ENCODE data around the gene TRAPPC3. TPM values are rescaled to one million over a fixed set of nuclear protein-coding genes. Genes with fewer than 3 reads are reported as not detected.

The TRAPPC3 gene
- total RNA-seq, 3 donors from 2014 or later (not counting 1 experiment from before 2014, with no cell fraction given): 28.0 to 34.7 (median 34.3) TPM

GRCh38 chr1:36089393-36090121 lies 59.7 kb downstream of the TRAPPC3 start:
- peak overlapping the region; percentile 82 for H3K27ac ChIP-seq (ENCODE audit: low read length)
- peaks cover 25% of the 10 kb centered on the region for H3K4me1 ChIP-seq (ENCODE audit: control insufficient read depth, insufficient read depth, low read length)
- peaks cover 6% of the 10 kb centered on the region for H3K27me3 ChIP-seq (ENCODE audit: control insufficient read depth, insufficient read depth, low read length)
- H3K9me3 ChIP-seq (ENCODE audit: control insufficient read depth, insufficient read depth, low read length): no peaks in the 10 kb centered on the region
- H3K4me3 ChIP-seq (ENCODE audit: low read length): peak overlapping the region; percentile 79
- intact Hi-C loops (cut with micrococcal nuclease): loop anchor here (2.0 kb wide), 1 partner anchor 59 kb away; the partner anchor contains the start of gene TRAPPC3
- H3K36me3 ChIP-seq (ENCODE audit: control insufficient read depth, insufficient read depth, low read length): peaks cover 34% of the 10 kb centered on the region
- ATAC-seq (no peak), DNase-seq (peak in 1 of 2 donors; percentile 47)
- Mint-ChIP-seq H3K27me3 (ENCODE audit: low read depth in 2 of 2) (peaks cover 0 to under 1% of the 10 kb centered on the region in 2 donors), H3K4me1 (peaks cover 17 to 19% of the 10 kb centered on the region in 2 donors), H3K36me3 (no peaks in the 10 kb centered on the region), H3K27ac (peak overlapping the region; percentile 82 to 94), H3K4me3 (peak overlapping the region; percentile 91), H3K9me3 (no peaks in the 10 kb centered on the region)
- TF ChIP-seq CTCF (IDR thresholded peaks at IDR 0.05): no peak
- WGBS (ENCODE audit: insufficient coverage): 6% methylated on average over 32 of the region's 32 CpGs

- H3K4me3 Mint-ChIP-seq: peak within 1 kb of the TSS; percentile 91
- no peaks in the 10 kb centered on the region for H3K9me3 ChIP-seq (ENCODE audit: control insufficient read depth, insufficient read depth, low read length)
- TF ChIP-seq CTCF (IDR thresholded peaks at IDR 0.05): peak; percentile 98
- intact Hi-C loops (cut with micrococcal nuclease): loop anchor here (2.0 kb wide), 1 partner anchor 60 kb away; the partner anchor contains the start of gene TRAPPC3
- peak; percentile 87 to 96 for DNase-seq
- H3K27ac ChIP-seq (ENCODE audit: low read length): peak within 1 kb of the TSS; percentile 82
- peaks cover 0 to 3% of the 10 kb centered on the region in 2 donors for H3K27me3 Mint-ChIP-seq (ENCODE audit: low read depth in 2 of 2)
- peak within 1 kb of the TSS; percentile 82 to 94 for H3K27ac Mint-ChIP-seq
- no peaks in the 10 kb centered on the region for H3K9me3 Mint-ChIP-seq
- H3K4me3 ChIP-seq (ENCODE audit: low read length): peak within 1 kb of the TSS; percentile 79
- peaks cover 17 to 19% of the 10 kb centered on the region in 2 donors for H3K4me1 Mint-ChIP-seq
- peaks cover 6% of the 10 kb centered on the region for H3K27me3 ChIP-seq (ENCODE audit: control insufficient read depth, insufficient read depth, low read length)
- peak; percentile 91 to 98 (median 93) for ATAC-seq
- peaks cover 28% of the 10 kb centered on the region for H3K36me3 ChIP-seq (ENCODE audit: control insufficient read depth, insufficient read depth, low read length)
- no peaks in the 10 kb centered on the region for H3K36me3 Mint-ChIP-seq
- under 1% methylated on average over 84 of the region's 84 CpGs for WGBS (ENCODE audit: insufficient coverage)
- H3K4me1 ChIP-seq (ENCODE audit: control insufficient read depth, insufficient read depth, low read length): peaks cover 33% of the 10 kb centered on the region
These were observed 60.5 kb downstream of the TRAPPC3 start, which contains the start of gene ADPRS for GRCh38 chr1:36088577-36089392. TSS of gene ADPRS (plus strand) at chr1:36088892. CDS start at chr1:36088905, 13 bp downstream.

GRCh38 chr1:36088265-36088576 lies 61.1 kb downstream of the TRAPPC3 start:
- Mint-ChIP-seq H3K36me3 (no peaks in the 10 kb centered on the region), H3K4me1 (peaks cover 17 to 19% of the 10 kb centered on the region in 2 donors), H3K4me3 (peak overlapping the region; percentile 91), H3K27ac (peak overlapping the region; percentile 82 to 94), H3K27me3 (ENCODE audit: low read depth in 2 of 2) (peaks cover 0 to 3% of the 10 kb centered on the region in 2 donors), H3K9me3 (no peaks in the 10 kb centered on the region)
- peaks cover 6% of the 10 kb centered on the region for H3K27me3 ChIP-seq (ENCODE audit: control insufficient read depth, insufficient read depth, low read length)
- no peak for TF ChIP-seq CTCF (IDR thresholded peaks at IDR 0.05)
- peak in 1 of 3 donors; percentile 5 for ATAC-seq
- no peaks in the 10 kb centered on the region for H3K9me3 ChIP-seq (ENCODE audit: control insufficient read depth, insufficient read depth, low read length)
- intact Hi-C loops (cut with micrococcal nuclease): loop anchor here (2.0 kb wide), 1 partner anchor 61 kb away; the partner anchor contains the start of gene TRAPPC3
- H3K27ac ChIP-seq (ENCODE audit: low read length): peak overlapping the region; percentile 59
- DNase-seq: no peak
- WGBS (ENCODE audit: insufficient coverage): 30% methylated on average over 8 of the region's 8 CpGs
- H3K36me3 ChIP-seq (ENCODE audit: control insufficient read depth, insufficient read depth, low read length): peaks cover 22% of the 10 kb centered on the region
- peaks cover 35% of the 10 kb centered on the region for H3K4me1 ChIP-seq (ENCODE audit: control insufficient read depth, insufficient read depth, low read length)
- H3K4me3 ChIP-seq (ENCODE audit: low read length): peak overlapping the region; percentile 37
